GM12878 (cell line): Measurements from ENCODE around the gene TFAM. TPM values are rescaled to one million over a fixed set of nuclear protein-coding genes. Genes with fewer than 3 reads are reported as not detected.

Source experiments
- ATAC-seq: fragments of 200-7000 bp; cut with Tn5 transposase; 3 replicates; pipeline ENCODE4 v1.9.1; 2020; ENCODE audit warnings: mild to moderate bottlenecking, moderate library complexity
- BruUV-seq: library from RNA; stranded (reverse); fragments of 400-500 nt; replicated peaks from 2 replicates; lab custom pipeline; 2021; lab: Mats Ljungman, UMichigan
- CTCF ChIA-PET: fragments of 300-600 bp; sonication (Branson Sonifier 250); formaldehyde crosslinking; extraction: SDS; loops from one replicate; lab custom pipeline; 2021; ENCODE audit warnings: inconsistent platforms; lab: Yijun Ruan, JAX
- POLR2A ChIA-PET: fragments of 350-600 bp; formaldehyde crosslinking; extraction: SDS; loops from one replicate; lab custom pipeline; 2021; ENCODE audit warnings: inconsistent platforms; lab: Charles Lee
- RAD21 ChIA-PET: fragments of 300-600 bp; sonication (Branson Sonifier 250); formaldehyde crosslinking; loops from one replicate; lab custom pipeline; 2023; ENCODE audit warnings: antibody characterized with exemption; ENCODE audit not compliant: unreplicated experiment; lab: Charles Lee
- SMC1A ChIA-PET: fragments of 300-600 bp; sonication (Branson Sonifier 250); formaldehyde crosslinking; loops from one replicate; lab custom pipeline; 2023; ENCODE audit not compliant: unreplicated experiment, uncharacterized antibody; lab: Charles Lee
- DNase-seq: peaks from one replicate; pipeline ENCODE4 v3.0.0-alpha.2; 2011; ENCODE audit warnings: low read depth, low spot score
- FAIRE-seq: peaks from 3 replicates; lab custom pipeline; 2011; peaks lifted over from hg19 to GRCh38; lab: Jason Lieb, UNC
- H2AFZ ChIP-seq: 2 replicates; pipeline ENCODE4 v1.6.0; 2011; ENCODE audit warnings: low read depth, low read length, control low read depth; ENCODE audit not compliant: control insufficient read depth
- H3K27ac ChIP-seq: 2 replicates; pipeline ENCODE4 v1.5.1; 2011; ENCODE audit warnings: control low read depth; ENCODE audit not compliant: control insufficient read depth, insufficient read depth
- H3K27me3 ChIP-seq, 2 experiments: replicated peaks in 1 of 2; 2 replicates each; pipeline versions ENCODE4 v1.6.0 to v1.6.1; 2011; ENCODE audit warnings: low read length in 1 of 2; ENCODE audit not compliant: control insufficient read depth in 2 of 2, insufficient read depth in 2 of 2
- H3K36me3 ChIP-seq, 2 experiments: 2 replicates each; pipeline ENCODE4 v1.5.1; 2011; ENCODE audit warnings: low read length in 1 of 2; ENCODE audit not compliant: control insufficient read depth in 2 of 2, insufficient read depth in 2 of 2
- H3K4me1 ChIP-seq: 2 replicates; pipeline ENCODE4 v1.6.1; 2011; ENCODE audit warnings: mild to moderate bottlenecking, low read length, moderate library complexity, mixed read lengths; ENCODE audit not compliant: control insufficient read depth, insufficient read depth
- H3K4me2 ChIP-seq: 2 replicates; pipeline ENCODE4 v1.6.0; 2011; ENCODE audit warnings: control low read depth; ENCODE audit not compliant: control insufficient read depth, insufficient read depth
- H3K4me3 ChIP-seq: fragments of 200-600 bp; sonication (generic); 2 replicates; pipeline ENCODE4 v1.5.1; 2016
- H3K79me2 ChIP-seq: 2 replicates; pipeline ENCODE4 v1.6.0; 2011; ENCODE audit warnings: low read length; ENCODE audit not compliant: control insufficient read depth, insufficient read depth
- H3K9ac ChIP-seq: 2 replicates; pipeline ENCODE4 v1.8.0; 2011; ENCODE audit warnings: low read length, control low read depth, mixed read lengths; ENCODE audit not compliant: control insufficient read depth, insufficient read depth
- H3K9me3 ChIP-seq: replicated peaks from 3 replicates; pipeline ENCODE4 v1.5.1; 2011; ENCODE audit warnings: mild to moderate bottlenecking, low read length; ENCODE audit not compliant: control insufficient read depth, insufficient read depth
- H4K20me1 ChIP-seq: 2 replicates; pipeline ENCODE4 v1.6.0; 2011; ENCODE audit not compliant: control insufficient read depth, insufficient read depth
- BHLHE40 ChIP-seq, 2 experiments: fragments of 450-650 bp in 1 of 2; IDR thresholded peaks; 2 replicates each; pipeline ENCODE4 v1.6.1; 2011 to 2017; ENCODE audit warnings: low read depth in 2 of 2, borderline replicate concordance in 1 of 2, improper control_type of control experiment in 1 of 2, low read length in 1 of 2, mild to moderate bottlenecking in 1 of 2
- MYC ChIP-seq: IDR thresholded peaks from 2 replicates; pipeline ENCODE4 v1.6.1; 2011; ENCODE audit warnings: mild to moderate bottlenecking, low read length, moderate library complexity, inconsistent platforms; ENCODE audit not compliant: insufficient read depth, insufficient replicate concordance, insufficient read length, severe bottlenecking
- RB1 ChIP-seq: fragments of 450-650 bp; formaldehyde crosslinking; IDR thresholded peaks from 2 replicates; pipeline ENCODE4 v1.6.1; 2017; ENCODE audit warnings: mild to moderate bottlenecking, borderline replicate concordance
- TARDBP ChIP-seq: IDR thresholded peaks from 2 replicates; pipeline ENCODE4 v1.6.1; 2016; ENCODE audit warnings: borderline replicate concordance
- WRNIP1 ChIP-seq: IDR thresholded peaks from 2 replicates; pipeline ENCODE4 v1.6.1; 2011; ENCODE audit warnings: low read depth, low read length, improper control_type of control experiment, borderline replicate concordance
- ZSCAN29 ChIP-seq: fragments of 450-650 bp; IDR thresholded peaks from 2 replicates; pipeline ENCODE4 v1.6.1; 2017; ENCODE audit warnings: mild to moderate bottlenecking, moderate library complexity
- WGBS: methylation state at CpG from one replicate; pipeline ENCODE4 v1.1.6; 2016; ENCODE audit warnings: low lambda C conversion rate; ENCODE audit not compliant: insufficient replicate concordance, insufficient coverage; ENCODE audit errors: missing lambda C conversion rate; 5-methylcytosine and 5-hydroxymethylcytosine counted together
- in situ Hi-C: fragments of 300-500 bp; cut with MboI; formaldehyde crosslinking; loops from 9 replicates; pipeline ENCODE4 v1.14.3; 2018; ENCODE audit warnings: mixed read lengths
- intact Hi-C: fragments of 100-400 bp; cut with micrococcal nuclease; formaldehyde crosslinking; loops from one replicate; pipeline ENCODE4 v1.14.2; 2022; ENCODE audit not compliant: unreplicated experiment
- polyA plus RNA-seq, 11 experiments: library from polyadenylated mRNA; depleted of rRNA in 4 of 11; unstranded in 6 of 11; stranded (reverse) in 5 of 11; fragments of >200 nt; fragmentation: Nextera tagmentation in 4 of 11; fragmentation: Illumina TruSeq in 1 of 11; extraction: Ambion mirVana in 4 of 11; extraction: Trizol in 1 of 11; gene quantifications; 1 replicate in 1 of 11; 2 replicates in 10 of 11; pipeline versions ENCODE4 v1.2.1 to v1.2.3, GENCODE V29; 2011 to 2016; ENCODE audit warnings: inconsistent platforms in 2 of 11, missing spikeins in 2 of 11, low read depth in 1 of 11
- total RNA-seq, 4 experiments: library from RNA; depleted of rRNA in 3 of 4; stranded (reverse); fragments of >200 nt in 3 of 4; fragmentation: Illumina TruSeq in 1 of 4; extraction: Trizol in 1 of 4; gene quantifications; 2 replicates each; pipeline versions ENCODE4 v1.2.1 to v1.2.3, GENCODE V29; 2013 to 2021

Gene TFAM
- total and polyA plus RNA-seq, 10 of the 15 experiments (the other 5 are each of a cell fraction or from before 2014, with no cell fraction given): 44.9 to 135 (median 93.3) TPM

DNA sequence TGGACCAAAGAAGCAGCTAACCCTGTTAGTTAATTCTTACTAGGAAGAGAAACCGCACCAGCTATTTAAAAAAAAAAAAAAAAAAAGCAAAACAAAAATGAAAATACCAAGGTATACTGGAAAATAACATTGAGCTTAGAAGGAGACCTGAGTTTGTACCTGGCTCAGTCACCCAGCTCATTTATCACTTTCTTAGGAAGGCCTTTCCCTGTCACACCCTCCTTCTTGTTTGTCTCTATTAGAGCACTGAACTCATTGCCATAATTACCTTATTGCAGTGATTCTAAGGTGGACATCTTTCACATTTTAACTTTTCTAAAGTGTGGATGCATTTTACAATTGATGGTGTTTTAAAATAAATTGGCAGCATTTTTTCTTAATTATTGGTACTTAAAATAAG, 26.3 kb upstream of the TFAM start:
- DNase-seq: no peak
- no peaks in the 10 kb centered on the region for H3K79me2 ChIP-seq
- TF ChIP-seq BHLHE40 (IDR thresholded peaks at IDR 0.05; ENCODE audit: borderline replicate concordance in 1 of 2, low read depth in 2 of 2, low read length in 1 of 2): no peak
- no peak for TF ChIP-seq ZSCAN29
- TF ChIP-seq, all 136 proteins: peak for 0

GRCh38 chr10:58359541-58359940, 25.7 kb upstream of the TFAM start:
- CTCF ChIA-PET: interaction anchor here (1.0 to 1.3 kb wide), 2 partner anchors 15 to 17 kb away, joined by 3 read pairs; no protein-coding TSS in a partner anchor
- no TSS peak for BruUV-seq

More for the DNA sequence above, 26.3 kb upstream of the TFAM start:
- intact Hi-C loops: no loop called here
- no peaks in the 10 kb centered on the region for H3K4me1 ChIP-seq
- no peaks in the 10 kb centered on the region for H3K27me3 ChIP-seq
- no peak overlapping the region for H2AFZ ChIP-seq
- no peak overlapping the region for H3K9ac ChIP-seq
- no peaks in the 10 kb centered on the region for H3K9me3 ChIP-seq
- SMC1A ChIA-PET: interaction anchor here (0.6 to 0.8 kb wide), 2 partner anchors 24 to 37 kb away, joined by 3 read pairs; no protein-coding TSS in a partner anchor
- CTCF ChIA-PET: interaction anchor here (0.6 to 1.7 kb wide), 2 partner anchors 16 to 19 kb away, joined by 3 to 4 read pairs; no protein-coding TSS in a partner anchor
- POLR2A ChIA-PET: interaction anchor here (0.6 kb wide), 1 partner anchor 34 kb away, joined by 3 read pairs; no protein-coding TSS in a partner anchor
- no peaks in the 10 kb centered on the region for H4K20me1 ChIP-seq
- H3K4me3 ChIP-seq: no peak overlapping the region
- 100% methylated on average over 1 of the region's 1 CpG for WGBS
- ATAC-seq: no peak
- no peak for FAIRE-seq
- no TSS peak for BruUV-seq
- in situ Hi-C loops: no loop called here
- no peak overlapping the region for H3K27ac ChIP-seq
- RAD21 ChIA-PET: interaction anchor here (0.6 kb wide), 1 partner anchor 57 kb away, joined by 4 read pairs; no protein-coding TSS in a partner anchor
- no peak overlapping the region for H3K4me2 ChIP-seq
- no peaks in the 10 kb centered on the region; a peak in 1 of 4 replicates for H3K36me3 ChIP-seq

More at GRCh38 chr10:58359541-58359940, 25.7 kb upstream of the TFAM start:
- TF ChIP-seq TARDBP (no peak), MYC (no peak), WRNIP1 (no peak), RB1 (no peak)
- TF ChIP-seq, all 136 proteins: peak for 0
- no peaks in the 10 kb centered on the region for H3K4me1 ChIP-seq
- no peak overlapping the region for H3K9ac ChIP-seq
- H3K4me3 ChIP-seq: no peak overlapping the region
- intact Hi-C loops: no loop called here
- no peaks in the 10 kb centered on the region; a peak in 1 of 4 replicates for H3K36me3 ChIP-seq
- RAD21 ChIA-PET: interaction anchor here (0.6 kb wide), 1 partner anchor 56 kb away, joined by 4 read pairs; no protein-coding TSS in a partner anchor
- H2AFZ ChIP-seq: no peak overlapping the region
- H3K9me3 ChIP-seq: no peaks in the 10 kb centered on the region
- no peaks in the 10 kb centered on the region for H3K27me3 ChIP-seq
- no peaks in the 10 kb centered on the region for H4K20me1 ChIP-seq
- no peak overlapping the region for H3K27ac ChIP-seq
- WGBS: 76% methylated on average over 3 of the region's 3 CpGs
- in situ Hi-C loops: no loop called here
- no peak for DNase-seq
- SMC1A ChIA-PET: no interaction called here
- POLR2A ChIA-PET: interaction anchor here (0.6 kb wide), 1 partner anchor 35 kb away, joined by 3 read pairs; no protein-coding TSS in a partner anchor
- H3K79me2 ChIP-seq: no peaks in the 10 kb centered on the region
- ATAC-seq: no peak; the same call in 2 of the 3 replicates
- no peak for FAIRE-seq
- H3K4me2 ChIP-seq: no peak overlapping the region
